Measurements from ENCODE around the gene TTC4.

Gene TTC4

GRCh38 chr1:54685335-54685905 lies 30.2 kb upstream of the TTC4 start:
- H3K4me1 ChIP-seq (ENCODE audit: control insufficient read depth, insufficient read depth, low read length), result no peaks in the 10 kb centered on the region
- no peak overlapping the region for H3K4me3 ChIP-seq (ENCODE audit: low read length)
- H3K9me3 ChIP-seq (ENCODE audit: control insufficient read depth, insufficient read depth, low read length), result no peaks in the 10 kb centered on the region
- WGBS (ENCODE audit: insufficient coverage, insufficient read length), result no CpG with 5 or more reads among the region's 4 CpGs
- no peaks in the 10 kb centered on the region for H3K27me3 ChIP-seq (ENCODE audit: control insufficient read depth, insufficient read depth, low read length)
- H3K36me3 ChIP-seq (ENCODE audit: control insufficient read depth, insufficient read depth, low read length), result no peaks in the 10 kb centered on the region
- DNase-seq (ENCODE audit: low read depth, low spot score), result no peak
- no peak overlapping the region for H3K27ac ChIP-seq (ENCODE audit: low read length)

- no peaks in the 10 kb centered on the region for H3K4me1 ChIP-seq (ENCODE audit: control insufficient read depth, insufficient read depth, low read length)
- no peaks in the 10 kb centered on the region for H3K27me3 ChIP-seq (ENCODE audit: control insufficient read depth, insufficient read depth, low read length)
- no peak for DNase-seq (ENCODE audit: low read depth, low spot score)
- H3K9me3 ChIP-seq (ENCODE audit: control insufficient read depth, insufficient read depth, low read length), result no peaks in the 10 kb centered on the region
- no CpG with 5 or more reads among the region's 11 CpGs for WGBS (ENCODE audit: insufficient coverage, insufficient read length)
- H3K36me3 ChIP-seq (ENCODE audit: control insufficient read depth, insufficient read depth, low read length), result no peaks in the 10 kb centered on the region
- H3K27ac ChIP-seq (ENCODE audit: low read length), result no peak overlapping the region
- H3K4me3 ChIP-seq (ENCODE audit: low read length), result no peak overlapping the region
Observed at GRCh38 chr1:54686155-54686554, 29.5 kb upstream of the TTC4 start.

GRCh38 chr1:54694771-54695170 lies 20.9 kb upstream of the TTC4 start:
- Histone ChIP-seq H3K27ac (ENCODE audit: low read length) (no peak overlapping the region), H3K9me3 (ENCODE audit: control insufficient read depth, insufficient read depth, low read length) (no peaks in the 10 kb centered on the region), H3K4me1 (ENCODE audit: control insufficient read depth, insufficient read depth, low read length) (no peaks in the 10 kb centered on the region; the same call in 1 of the 2 replicates), H3K27me3 (ENCODE audit: control insufficient read depth, insufficient read depth, low read length) (no peaks in the 10 kb centered on the region), H3K36me3 (ENCODE audit: control insufficient read depth, insufficient read depth, low read length) (no peaks in the 10 kb centered on the region), H3K4me3 (ENCODE audit: low read length) (no peak overlapping the region)
- DNase-seq (ENCODE audit: low read depth, low spot score), result no peak
- no CpG with 5 or more reads among the region's 8 CpGs for WGBS (ENCODE audit: insufficient coverage, insufficient read length)

GRCh38 chr1:54695221-54695620 lies 20.4 kb upstream of the TTC4 start:
- Histone ChIP-seq H3K27ac (ENCODE audit: low read length) (no peak overlapping the region), H3K9me3 (ENCODE audit: control insufficient read depth, insufficient read depth, low read length) (no peaks in the 10 kb centered on the region), H3K4me3 (ENCODE audit: low read length) (no peak overlapping the region), H3K4me1 (ENCODE audit: control insufficient read depth, insufficient read depth, low read length) (no peaks in the 10 kb centered on the region; the same call in 1 of the 2 replicates), H3K27me3 (ENCODE audit: control insufficient read depth, insufficient read depth, low read length) (no peaks in the 10 kb centered on the region), H3K36me3 (ENCODE audit: control insufficient read depth, insufficient read depth, low read length) (no peaks in the 10 kb centered on the region)
- WGBS (ENCODE audit: insufficient coverage, insufficient read length), result no CpG with 5 or more reads among the region's 15 CpGs
- no peak for DNase-seq (ENCODE audit: low read depth, low spot score)

GRCh38 chr1:54695764-54696163 lies 19.9 kb upstream of the TTC4 start:
- DNase-seq (ENCODE audit: low read depth, low spot score), result no peak
- Histone ChIP-seq H3K4me1 (ENCODE audit: control insufficient read depth, insufficient read depth, low read length) (no peaks in the 10 kb centered on the region; the same call in 1 of the 2 replicates), H3K27ac (ENCODE audit: low read length) (no peak overlapping the region), H3K36me3 (ENCODE audit: control insufficient read depth, insufficient read depth, low read length) (no peaks in the 10 kb centered on the region), H3K27me3 (ENCODE audit: control insufficient read depth, insufficient read depth, low read length) (no peaks in the 10 kb centered on the region), H3K9me3 (ENCODE audit: control insufficient read depth, insufficient read depth, low read length) (no peaks in the 10 kb centered on the region), H3K4me3 (ENCODE audit: low read length) (no peak overlapping the region)
- no CpG with 5 or more reads among the region's 1 CpG for WGBS (ENCODE audit: insufficient coverage, insufficient read length)

- DNase-seq (ENCODE audit: low read depth, low spot score), result no peak
- Histone ChIP-seq H3K36me3 (ENCODE audit: control insufficient read depth, insufficient read depth, low read length) (no peaks in the 10 kb centered on the region), H3K9me3 (ENCODE audit: control insufficient read depth, insufficient read depth, low read length) (no peaks in the 10 kb centered on the region), H3K27me3 (ENCODE audit: control insufficient read depth, insufficient read depth, low read length) (no peaks in the 10 kb centered on the region), H3K4me3 (ENCODE audit: low read length) (no peak overlapping the region), H3K4me1 (ENCODE audit: control insufficient read depth, insufficient read depth, low read length) (no peaks in the 10 kb centered on the region; the same call in 1 of the 2 replicates), H3K27ac (ENCODE audit: low read length) (no peak overlapping the region)
- WGBS (ENCODE audit: insufficient coverage, insufficient read length), result 100% methylated on average over 2 of the region's 3 CpGs
Observed at GRCh38 chr1:54696262-54696661, 19.4 kb upstream of the TTC4 start.

GRCh38 chr1:54697896-54698295 lies 17.8 kb upstream of the TTC4 start:
- no peaks in the 10 kb centered on the region for H3K27me3 ChIP-seq (ENCODE audit: control insufficient read depth, insufficient read depth, low read length)
- WGBS (ENCODE audit: insufficient coverage, insufficient read length), result no CpG with 5 or more reads among the region's 6 CpGs
- no peak overlapping the region for H3K4me3 ChIP-seq (ENCODE audit: low read length)
- no peak for DNase-seq (ENCODE audit: low read depth, low spot score)
- H3K27ac ChIP-seq (ENCODE audit: low read length), result no peak overlapping the region
- no peaks in the 10 kb centered on the region for H3K9me3 ChIP-seq (ENCODE audit: control insufficient read depth, insufficient read depth, low read length)
- no peaks in the 10 kb centered on the region for H3K36me3 ChIP-seq (ENCODE audit: control insufficient read depth, insufficient read depth, low read length)
- H3K4me1 ChIP-seq (ENCODE audit: control insufficient read depth, insufficient read depth, low read length), result no peaks in the 10 kb centered on the region; the same call in 1 of the 2 replicates

- Histone ChIP-seq H3K4me3 (ENCODE audit: low read length) (no peak overlapping the region), H3K36me3 (ENCODE audit: control insufficient read depth, insufficient read depth, low read length) (no peaks in the 10 kb centered on the region), H3K27me3 (ENCODE audit: control insufficient read depth, insufficient read depth, low read length) (no peaks in the 10 kb centered on the region), H3K27ac (ENCODE audit: low read length) (no peak overlapping the region), H3K9me3 (ENCODE audit: control insufficient read depth, insufficient read depth, low read length) (no peaks in the 10 kb centered on the region), H3K4me1 (ENCODE audit: control insufficient read depth, insufficient read depth, low read length) (no peaks in the 10 kb centered on the region; the same call in 1 of the 2 replicates)
- WGBS (ENCODE audit: insufficient coverage, insufficient read length), result no CpG with 5 or more reads among the region's 8 CpGs
- DNase-seq (ENCODE audit: low read depth, low spot score), result no peak
Observed at GRCh38 chr1:54698346-54698745, 17.3 kb upstream of the TTC4 start.

- no peaks in the 10 kb centered on the region for H3K27me3 ChIP-seq (ENCODE audit: control insufficient read depth, insufficient read depth, low read length)
Observed at GRCh38 chr1:54699936-54700525, 15.6 kb upstream of the TTC4 start.

GRCh38 chr1:54701066-54701465 lies 14.6 kb upstream of the TTC4 start:
- Histone ChIP-seq H3K4me3 (ENCODE audit: low read length) (no peak overlapping the region), H3K9me3 (ENCODE audit: control insufficient read depth, insufficient read depth, low read length) (no peaks in the 10 kb centered on the region), H3K36me3 (ENCODE audit: control insufficient read depth, insufficient read depth, low read length) (no peaks in the 10 kb centered on the region), H3K27me3 (ENCODE audit: control insufficient read depth, insufficient read depth, low read length) (no peaks in the 10 kb centered on the region), H3K4me1 (ENCODE audit: control insufficient read depth, insufficient read depth, low read length) (no peaks in the 10 kb centered on the region), H3K27ac (ENCODE audit: low read length) (no peak overlapping the region)
- WGBS (ENCODE audit: insufficient coverage, insufficient read length), result no CpG with 5 or more reads among the region's 9 CpGs
- DNase-seq (ENCODE audit: low read depth, low spot score), result no peak

More at GRCh38 chr1:54699936-54700525, 15.6 kb upstream of the TTC4 start:
- Histone ChIP-seq H3K4me1 (ENCODE audit: control insufficient read depth, insufficient read depth, low read length) (no peaks in the 10 kb centered on the region; the same call in 1 of the 2 replicates), H3K36me3 (ENCODE audit: control insufficient read depth, insufficient read depth, low read length) (no peaks in the 10 kb centered on the region), H3K4me3 (ENCODE audit: low read length) (no peak overlapping the region), H3K9me3 (ENCODE audit: control insufficient read depth, insufficient read depth, low read length) (no peaks in the 10 kb centered on the region), H3K27ac (ENCODE audit: low read length) (no peak overlapping the region)
- no peak for DNase-seq (ENCODE audit: low read depth, low spot score)
- WGBS (ENCODE audit: insufficient coverage, insufficient read length), result no CpG with 5 or more reads among the region's 11 CpGs

- DNase-seq (ENCODE audit: low read depth, low spot score), result no peak
- no CpG with 5 or more reads among the region's 11 CpGs for WGBS (ENCODE audit: insufficient coverage, insufficient read length)
- H3K9me3 ChIP-seq (ENCODE audit: control insufficient read depth, insufficient read depth, low read length), result no peaks in the 10 kb centered on the region
- no peaks in the 10 kb centered on the region for H3K27me3 ChIP-seq (ENCODE audit: control insufficient read depth, insufficient read depth, low read length)
- H3K4me1 ChIP-seq (ENCODE audit: control insufficient read depth, insufficient read depth, low read length), result no peaks in the 10 kb centered on the region
- H3K4me3 ChIP-seq (ENCODE audit: low read length), result no peak overlapping the region
- no peak overlapping the region for H3K27ac ChIP-seq (ENCODE audit: low read length)
- no peaks in the 10 kb centered on the region for H3K36me3 ChIP-seq (ENCODE audit: control insufficient read depth, insufficient read depth, low read length)
Observed at GRCh38 chr1:54701996-54702395, 13.7 kb upstream of the TTC4 start.

Data from iPS DF 6.9 (cell line).